ENCODE measurements around the gene EPHA6. TPM values are rescaled to one million over a fixed set of nuclear protein-coding genes. Genes with fewer than 3 reads are reported as not detected.

The EPHA6 gene
- total RNA-seq, 1 donor = not detected

DNA sequence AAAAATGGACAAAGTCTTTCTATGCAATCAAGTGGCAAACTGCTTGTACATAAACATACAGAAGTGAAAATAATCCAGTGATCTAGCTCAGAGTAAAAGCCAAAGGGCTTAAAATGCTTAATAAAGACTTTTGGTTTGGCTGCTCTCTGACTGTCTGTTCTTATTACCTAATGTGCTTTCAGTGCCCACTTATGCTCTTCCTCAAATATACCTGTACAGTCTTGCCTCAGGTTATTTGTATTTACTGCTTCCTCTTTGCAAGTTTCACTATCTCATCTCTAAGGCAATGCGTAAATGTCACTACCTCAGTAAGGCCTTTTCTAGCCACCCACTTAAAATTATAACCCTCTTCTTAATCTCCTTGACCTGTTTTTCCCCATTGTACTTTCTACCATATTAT lies 171.8 kb downstream of the EPHA6 start:
- no peak overlapping the region for H3K4me3 ChIP-seq (ENCODE audit: low read depth, low read length)
- TF ChIP-seq CTCF (IDR thresholded peaks at IDR 0.05; ENCODE audit: insufficient read depth, low read length) = no peak
- no peak for DNase-seq (ENCODE audit: low read depth)

DNA sequence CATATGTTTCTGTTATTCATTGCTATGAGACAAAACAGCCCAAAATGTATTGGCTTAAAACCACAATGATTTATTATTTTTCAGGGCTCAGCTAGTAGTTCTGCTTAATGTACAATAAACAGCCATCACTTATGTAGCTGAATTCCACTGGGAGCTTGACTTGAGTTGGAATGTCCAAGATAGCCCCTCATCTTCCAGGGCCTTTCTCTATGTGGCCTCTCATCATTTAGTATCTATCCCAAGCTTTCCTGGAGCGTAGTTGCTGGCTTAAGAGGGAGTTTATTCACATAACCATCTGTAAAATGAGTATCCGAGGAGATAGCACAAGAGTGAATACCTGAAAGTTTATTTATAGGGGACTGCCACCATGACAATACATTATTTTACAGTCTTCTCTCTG lies 176.8 kb downstream of the EPHA6 start:
- TF ChIP-seq CTCF (IDR thresholded peaks at IDR 0.05; ENCODE audit: insufficient read depth, low read length) = no peak
- DNase-seq (ENCODE audit: low read depth) = no peak
- H3K4me3 ChIP-seq (ENCODE audit: low read depth, low read length) = no peak overlapping the region

- DNase-seq (ENCODE audit: low read depth) = no peak
- TF ChIP-seq CTCF (IDR thresholded peaks at IDR 0.05; ENCODE audit: insufficient read depth, low read length) = no peak
- H3K4me3 ChIP-seq (ENCODE audit: low read depth, low read length) = no peak overlapping the region
Observed at GRCh38 chr3:96991800-96992365, 177.5 kb downstream of the EPHA6 start.

DNA sequence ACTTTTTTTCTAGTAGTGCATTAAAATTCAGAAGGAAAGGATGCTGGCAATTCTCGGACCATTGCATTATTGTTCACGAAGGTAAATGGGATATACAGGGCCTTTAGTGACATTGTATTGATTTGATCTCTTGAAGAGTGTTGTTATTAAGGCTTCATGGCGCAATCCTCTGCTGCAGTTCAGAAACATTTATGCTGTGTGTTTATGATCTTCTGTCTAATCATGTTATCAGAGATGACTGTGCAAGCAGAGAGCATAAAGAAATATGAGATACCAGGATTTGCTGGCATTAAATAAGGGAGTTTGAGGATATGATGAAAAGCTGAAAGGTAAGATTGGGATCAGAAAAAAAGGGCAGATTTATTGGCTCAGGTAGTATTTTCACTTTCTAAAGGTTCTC lies 180.6 kb downstream of the EPHA6 start:
- TF ChIP-seq CTCF (IDR thresholded peaks at IDR 0.05; ENCODE audit: insufficient read depth, low read length) = no peak
- H3K4me3 ChIP-seq (ENCODE audit: low read depth, low read length) = no peak overlapping the region
- no peak for DNase-seq (ENCODE audit: low read depth)

DNA sequence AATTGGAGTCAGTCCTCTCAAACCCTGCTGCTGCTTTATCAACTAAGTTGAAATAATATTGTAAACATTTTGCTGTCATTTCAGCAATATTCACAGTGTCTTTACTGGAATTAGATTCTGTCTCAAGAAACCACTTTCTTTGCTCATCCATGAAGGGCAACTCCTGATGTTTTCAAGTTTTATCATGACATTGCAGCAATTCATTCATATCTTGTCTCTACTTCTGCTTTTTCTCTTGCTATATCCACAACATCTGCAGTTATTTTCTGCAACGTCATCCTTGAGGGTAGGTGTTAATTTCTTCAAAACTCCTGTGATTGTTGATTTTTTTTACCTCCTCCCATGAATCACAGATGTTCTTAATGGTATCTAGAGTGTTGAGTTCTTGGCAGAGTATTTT lies 181.6 kb downstream of the EPHA6 start:
- TF ChIP-seq CTCF (IDR thresholded peaks at IDR 0.05; ENCODE audit: insufficient read depth, low read length) = no peak
- no peak for DNase-seq (ENCODE audit: low read depth)
- H3K4me3 ChIP-seq (ENCODE audit: low read depth, low read length) = no peak overlapping the region

- no peak for DNase-seq (ENCODE audit: low read depth)
- TF ChIP-seq CTCF (IDR thresholded peaks at IDR 0.05; ENCODE audit: insufficient read depth, low read length) = no peak
- no peak overlapping the region for H3K4me3 ChIP-seq (ENCODE audit: low read depth, low read length)
Observed at GRCh38 chr3:97001611-97002010, 187.2 kb downstream of the EPHA6 start.

GRCh38 chr3:97009427-97010019 lies 195.1 kb downstream of the EPHA6 start:
- no peak overlapping the region for H3K4me3 ChIP-seq (ENCODE audit: low read depth, low read length)
- DNase-seq (ENCODE audit: low read depth) = no peak

More at GRCh38 chr3:97009427-97010019, 195.1 kb downstream of the EPHA6 start:
- TF ChIP-seq CTCF (IDR thresholded peaks at IDR 0.05; ENCODE audit: insufficient read depth, low read length) = no peak
